GM21360 (cell line): ENCODE results near the gene EHD4.

Experiments used
- ATAC-seq: cut with Tn5 transposase; IDR thresholded peaks from one replicate; pipeline ENCODE4 v1.9.1; 2021; ENCODE audit warnings: mild to moderate bottlenecking, moderate library complexity; ENCODE audit not compliant: unreplicated experiment

Gene EHD4

GRCh38 chr15:41882689-41883483 is 89.5 kb downstream of the EHD4 start:
- no peak for ATAC-seq

- ATAC-seq = no peak
Measured at GRCh38 chr15:41881920-41882688, 90.3 kb downstream of the EHD4 start.

GRCh38 chr15:41881550-41881919 is 90.8 kb downstream of the EHD4 start:
- no peak for ATAC-seq

- no peak for ATAC-seq
Measured at GRCh38 chr15:41881086-41881485, 91.3 kb downstream of the EHD4 start.

GRCh38 chr15:41880156-41880877 is 92.0 kb downstream of the EHD4 start:
- no peak for ATAC-seq

GRCh38 chr15:41879321-41879845 is 93.0 kb downstream of the EHD4 start:
- ATAC-seq = no peak

- ATAC-seq = no peak
Measured at GRCh38 chr15:41878355-41878699, 94.0 kb downstream of the EHD4 start.

GRCh38 chr15:41877631-41878354 is 94.6 kb downstream of the EHD4 start:
- ATAC-seq = no peak

GRCh38 chr15:41876689-41877088 is 95.7 kb downstream of the EHD4 start:
- no peak for ATAC-seq

GRCh38 chr15:41876007-41876406 is 96.3 kb downstream of the EHD4 start:
- ATAC-seq = no peak

GRCh38 chr15:41874736-41875135 is 97.6 kb downstream of the EHD4 start:
- no peak for ATAC-seq

GRCh38 chr15:41873711-41874110 is 98.6 kb downstream of the EHD4 start:
- ATAC-seq = no peak

GRCh38 chr15:41872166-41872747 is 100.1 kb downstream of the EHD4 start:
- ATAC-seq = no peak

GRCh38 chr15:41871175-41871905 is 101.0 kb downstream of the EHD4 start:
- no peak for ATAC-seq

- no peak for ATAC-seq
Measured at GRCh38 chr15:41870689-41871081, 101.7 kb downstream of the EHD4 start.

GRCh38 chr15:41869770-41870688 is 102.3 kb downstream of the EHD4 start:
- ATAC-seq = no peak

GRCh38 chr15:41868321-41868720 is 104.0 kb downstream of the EHD4 start:
- ATAC-seq = no peak

GRCh38 chr15:41866872-41867579 is 105.3 kb downstream of the EHD4 start:
- no peak for ATAC-seq
